ENCODE results near the gene C1orf210.

The C1orf210 gene

DNA sequence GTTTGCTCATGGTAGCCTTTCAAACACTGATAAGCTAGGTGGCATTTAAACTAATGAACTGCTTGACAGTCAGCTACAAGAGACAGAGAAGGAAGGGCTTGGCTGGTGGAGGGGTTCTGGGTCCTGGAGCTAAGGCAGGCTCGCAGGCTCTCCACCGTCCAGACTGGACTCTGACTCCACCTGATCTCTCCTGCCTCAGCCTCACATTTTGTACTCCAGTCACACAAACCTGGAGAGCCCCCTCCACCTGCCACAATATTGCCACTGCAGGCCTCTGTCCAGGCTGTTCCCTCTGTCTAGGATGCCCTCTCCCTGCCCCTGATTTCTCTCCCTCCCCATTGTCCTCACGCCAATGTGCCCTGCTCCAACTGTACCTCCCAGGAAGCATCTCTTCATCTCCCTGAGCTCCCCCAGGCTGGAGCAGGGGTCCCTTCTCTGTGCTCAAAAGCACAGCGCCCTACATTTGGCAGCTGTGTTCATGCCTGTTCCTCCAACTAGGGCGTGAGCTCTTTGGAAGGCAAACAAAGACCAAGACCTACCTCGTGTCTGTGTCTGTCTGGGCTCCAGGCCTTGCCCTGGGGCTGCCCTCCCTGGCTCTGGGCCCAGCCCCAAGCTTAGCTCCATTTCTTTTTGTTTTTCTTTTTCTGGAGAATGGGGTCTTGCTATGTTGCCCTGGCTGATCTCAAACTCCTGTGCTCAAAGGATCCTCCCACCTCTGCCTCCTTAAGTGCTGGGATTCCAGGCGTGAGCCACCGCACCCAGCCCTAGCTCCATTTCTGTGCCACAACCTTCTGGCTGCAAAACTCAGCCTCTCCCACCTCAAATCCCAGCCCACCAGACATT lies 18.3 kb upstream of the C1orf210 start:
- POLR2A ChIA-PET (ENCODE audit: low non-redundant PET), result no interaction called here
- TF ChIP-seq, protein P1, sequence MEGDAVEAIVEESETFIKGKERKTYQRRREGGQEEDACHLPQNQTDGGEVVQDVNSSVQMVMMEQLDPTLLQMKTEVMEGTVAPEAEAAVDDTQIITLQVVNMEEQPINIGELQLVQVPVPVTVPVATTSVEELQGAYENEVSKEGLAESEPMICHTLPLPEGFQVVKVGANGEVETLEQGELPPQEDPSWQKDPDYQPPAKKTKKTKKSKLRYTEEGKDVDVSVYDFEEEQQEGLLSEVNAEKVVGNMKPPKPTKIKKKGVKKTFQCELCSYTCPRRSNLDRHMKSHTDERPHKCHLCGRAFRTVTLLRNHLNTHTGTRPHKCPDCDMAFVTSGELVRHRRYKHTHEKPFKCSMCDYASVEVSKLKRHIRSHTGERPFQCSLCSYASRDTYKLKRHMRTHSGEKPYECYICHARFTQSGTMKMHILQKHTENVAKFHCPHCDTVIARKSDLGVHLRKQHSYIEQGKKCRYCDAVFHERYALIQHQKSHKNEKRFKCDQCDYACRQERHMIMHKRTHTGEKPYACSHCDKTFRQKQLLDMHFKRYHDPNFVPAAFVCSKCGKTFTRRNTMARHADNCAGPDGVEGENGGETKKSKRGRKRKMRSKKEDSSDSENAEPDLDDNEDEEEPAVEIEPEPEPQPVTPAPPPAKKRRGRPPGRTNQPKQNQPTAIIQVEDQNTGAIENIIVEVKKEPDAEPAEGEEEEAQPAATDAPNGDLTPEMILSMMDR (conservative IDR thresholded peaks at IDR 0.05; ENCODE audit: low read depth), result no peak
- CTCF ChIA-PET, result interaction anchor here (0.7 kb wide), 1 partner anchor 38 kb away, joined by 3 read pairs; no protein-coding TSS in a partner anchor
- no peak for DNase-seq (ENCODE audit: low spot score)
- H3K27ac ChIP-seq, result no peak overlapping the region

DNA sequence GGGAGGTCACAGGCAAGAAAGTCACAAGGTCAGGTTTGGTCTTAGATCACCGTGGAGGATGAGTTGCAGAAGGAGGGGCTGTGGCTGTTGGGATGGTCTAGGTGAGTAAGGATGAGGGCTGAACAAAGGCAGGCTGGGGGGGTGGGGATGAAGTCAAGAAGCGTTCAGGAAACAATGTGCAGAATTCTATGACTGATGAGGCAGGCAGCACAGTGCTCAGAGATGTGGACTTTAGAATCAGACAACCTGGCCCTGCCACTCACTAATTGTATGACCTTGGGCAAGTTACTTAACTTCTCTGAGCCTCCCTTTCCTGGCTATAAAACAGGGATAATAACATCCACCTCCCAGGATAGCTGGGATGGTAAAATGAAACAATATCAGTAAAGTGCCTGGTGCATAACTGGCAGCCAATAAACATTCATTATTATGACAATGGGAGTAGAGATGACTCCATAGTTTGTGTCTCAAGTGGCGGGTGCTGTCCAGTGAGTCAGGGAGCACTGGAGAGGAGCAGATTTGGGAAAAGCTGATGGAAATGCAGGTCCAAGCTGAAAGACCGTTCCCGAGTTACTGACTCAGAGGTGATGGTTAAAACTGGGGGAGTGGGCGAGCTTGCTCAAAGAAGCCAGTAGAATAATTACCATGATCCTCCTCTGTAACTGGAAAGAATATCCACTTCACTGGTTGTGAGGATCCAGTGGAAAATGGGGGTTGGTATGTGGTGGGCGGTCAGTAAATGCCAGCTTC lies 17.5 kb upstream of the C1orf210 start:
- POLR2A ChIA-PET (ENCODE audit: low non-redundant PET), result no interaction called here
- no peak for DNase-seq (ENCODE audit: low spot score)
- TF ChIP-seq, protein P1 (conservative IDR thresholded peaks at IDR 0.05; ENCODE audit: low read depth), result no peak
- H3K27ac ChIP-seq, result no peak overlapping the region
- CTCF ChIA-PET, result interaction anchor here (1.3 kb wide), 1 partner anchor 18 kb away, joined by 4 read pairs; the partner anchor contains the start of gene C1orf210

DNA sequence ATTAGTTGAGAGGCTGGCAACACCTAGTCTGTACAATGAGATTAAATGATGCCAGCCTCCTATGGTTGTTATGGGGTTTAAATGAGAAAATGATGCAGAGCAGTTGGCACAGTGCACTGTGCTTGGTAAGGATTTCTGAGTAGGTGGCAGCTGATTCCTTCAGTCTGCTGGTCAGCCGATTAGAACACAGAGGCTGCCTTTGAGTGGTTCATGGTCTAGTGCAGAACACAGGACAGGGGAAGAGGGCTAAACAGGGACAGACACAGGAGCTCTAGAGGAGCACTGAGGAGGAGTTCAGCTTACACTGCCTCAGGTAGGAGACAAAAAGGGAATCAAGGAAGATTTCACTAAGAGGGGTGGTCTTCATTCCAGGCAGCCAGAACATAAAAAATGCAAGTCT lies 16.8 kb upstream of the C1orf210 start:
- no peak overlapping the region for H3K27ac ChIP-seq
- TF ChIP-seq, protein P1 (conservative IDR thresholded peaks at IDR 0.05; ENCODE audit: low read depth), result no peak

GRCh38 chr1:43300378-43301094 lies 15.2 kb upstream of the C1orf210 start, which contains the start of gene TIE1:
Gene TIE1 (plus strand): TSS chr1:43300982. CDS start chr1:43301072, 90 bp downstream.
- TF ChIP-seq, protein P1 (conservative IDR thresholded peaks at IDR 0.05; ENCODE audit: low read depth), result no peak
- DNase-seq (ENCODE audit: low spot score), result no peak
- no peak within 1 kb of the TSS for H3K27ac ChIP-seq
- CTCF ChIA-PET, result no interaction called here
- POLR2A ChIA-PET (ENCODE audit: low non-redundant PET), result no interaction called here

More for the DNA sequence above, 16.8 kb upstream of the C1orf210 start:
- no peak for DNase-seq (ENCODE audit: low spot score)
- ChIA-PET CTCF (interaction anchor here (1.3 kb wide), 1 partner anchor 17 kb away, joined by 4 read pairs; the partner anchor contains the start of gene C1orf210), POLR2A (ENCODE audit: low non-redundant PET) (no interaction called here)

DNA sequence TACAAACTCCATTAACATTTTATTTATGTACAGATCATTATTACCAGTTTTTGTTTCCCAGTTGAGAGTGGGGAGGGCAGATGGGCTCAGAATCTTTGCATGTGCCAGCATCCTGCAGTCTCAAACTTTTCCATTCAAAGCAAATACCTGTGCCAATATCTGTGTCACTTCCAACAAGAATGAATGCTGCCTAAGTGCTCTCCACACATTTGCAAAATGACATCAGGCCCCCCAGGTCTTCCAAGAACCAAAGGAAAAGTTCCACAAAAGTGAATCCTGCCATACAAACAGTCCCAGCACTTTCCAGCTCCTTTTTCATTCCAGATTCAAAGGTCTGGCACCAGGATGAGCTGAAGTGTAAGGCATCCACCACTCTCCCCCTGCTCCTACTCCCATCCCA lies 13.7 kb upstream of the C1orf210 start:
- ChIA-PET POLR2A (ENCODE audit: low non-redundant PET) (no interaction called here), CTCF (interaction anchor here (0.6 kb wide), 1 partner anchor 36 kb away, joined by 3 read pairs; no protein-coding TSS in a partner anchor)
- TF ChIP-seq, protein P1 (conservative IDR thresholded peaks at IDR 0.05; ENCODE audit: low read depth), result no peak
- DNase-seq (ENCODE audit: low spot score), result no peak
- H3K27ac ChIP-seq, result no peak overlapping the region

- TF ChIP-seq, protein P1 (conservative IDR thresholded peaks at IDR 0.05; ENCODE audit: low read depth), result no peak
- no peak overlapping the region for H3K27ac ChIP-seq
- POLR2A ChIA-PET (ENCODE audit: low non-redundant PET), result no interaction called here
- no peak for DNase-seq (ENCODE audit: low spot score)
- CTCF ChIA-PET, result interaction anchor here (0.6 kb wide), 1 partner anchor 72 kb away, joined by 7 read pairs; no protein-coding TSS in a partner anchor
Observed at GRCh38 chr1:43298055-43298454, 12.7 kb upstream of the C1orf210 start.

All from RWPE1 (cell line).